Neural progenitor cell (in vitro differentiated cells): ENCODE measurements around the gene PLA2G4F. TPM values are rescaled to one million over a fixed set of nuclear protein-coding genes. Genes with fewer than 3 reads are reported as not detected.

ENCODE experiments used
- DNase-seq: peaks from one replicate; pipeline ENCODE4 v3.0.0-alpha.2; 2016; ENCODE audit warnings: low spot score
- H2AFZ ChIP-seq: fragments of 200-600 bp; sonication (generic); replicated peaks from 2 replicates; pipeline ENCODE4 v1.6.1; 2016; ENCODE audit warnings: antibody characterized with exemption
- H3F3A ChIP-seq: fragments of 200-600 bp; sonication (generic); 2 replicates; pipeline ENCODE4 v1.6.1; 2016; ENCODE audit warnings: antibody characterized with exemption, low read depth
- H3K27ac ChIP-seq: fragments of 200-600 bp; sonication (generic); 2 replicates; pipeline ENCODE4 v1.5.1; 2016; ENCODE audit warnings: mild to moderate bottlenecking
- H3K27me3 ChIP-seq: fragments of 200-600 bp; sonication (generic); 2 replicates; pipeline ENCODE4 v1.6.1; 2016; ENCODE audit warnings: mild to moderate bottlenecking, moderate library complexity
- H3K36me3 ChIP-seq: fragments of 200-600 bp; sonication (generic); 2 replicates; pipeline ENCODE4 v1.5.1; 2016
- H3K4me1 ChIP-seq: fragments of 200-600 bp; sonication (generic); 2 replicates; pipeline ENCODE4 v1.6.1; 2016; ENCODE audit warnings: mixed run types
- H3K4me2 ChIP-seq: fragments of 200-600 bp; sonication (generic); 2 replicates; pipeline ENCODE4 v1.6.1; 2016
- H3K4me3 ChIP-seq: fragments of 200-600 bp; sonication (generic); 2 replicates; pipeline ENCODE4 v1.5.1; 2016
- H3K79me2 ChIP-seq: fragments of 200-600 bp; sonication (generic); 2 replicates; pipeline ENCODE4 v1.6.1; 2016; ENCODE audit warnings: low read depth
- H3K9ac ChIP-seq: fragments of 200-600 bp; sonication (generic); 2 replicates; pipeline ENCODE4 v1.6.1; 2016
- H3K9me3 ChIP-seq: fragments of 200-600 bp; sonication (generic); 2 replicates; pipeline ENCODE4 v1.5.1; 2016; ENCODE audit warnings: low read depth
- H4K20me1 ChIP-seq: fragments of 200-600 bp; sonication (generic); 2 replicates; pipeline ENCODE4 v1.6.1; 2016; ENCODE audit warnings: low read depth
- H3K27ac Mint-ChIP-seq: 3 replicates; pipeline ENCODE4 v1.8.0; 2021; ENCODE audit warnings: mixed read lengths
- H3K27me3 Mint-ChIP-seq: 2 replicates; pipeline ENCODE4 v1.8.0; 2022; ENCODE audit warnings: low read depth, mild to moderate bottlenecking, inconsistent platforms, moderate library complexity, mixed read lengths; ENCODE audit not compliant: insufficient read depth
- H3K36me3 Mint-ChIP-seq: 3 replicates; pipeline ENCODE4 v1.8.0; 2021; ENCODE audit warnings: mixed read lengths
- H3K4me1 Mint-ChIP-seq: 3 replicates; pipeline ENCODE4 v1.8.0; 2021; ENCODE audit warnings: mixed read lengths
- H3K4me3 Mint-ChIP-seq: 3 replicates; pipeline ENCODE4 v1.8.0; 2021; ENCODE audit warnings: mild to moderate bottlenecking, moderate library complexity, mixed read lengths
- H3K9me3 Mint-ChIP-seq: 3 replicates; pipeline ENCODE4 v1.8.0; 2020; ENCODE audit warnings: mixed read lengths
- EZH2 ChIP-seq: fragments of 200-600 bp; sonication (generic); IDR thresholded peaks from 2 replicates; pipeline ENCODE4 v1.6.1; 2017; ENCODE audit warnings: antibody characterized with exemption, mild to moderate bottlenecking, moderate library complexity
- EZH2phosphoT487 ChIP-seq: fragments of 200-600 bp; sonication (generic); IDR thresholded peaks from 2 replicates; pipeline ENCODE4 v1.6.1; 2017; ENCODE audit warnings: antibody characterized with exemption
- total RNA-seq: library from RNA; depleted of rRNA; stranded (reverse); fragments of >200 nt; gene quantifications from 2 replicates; pipeline ENCODE4 v1.2.3, GENCODE V29; 2015; ENCODE audit warnings: low replicate concordance
- TF ChIP-seq, protein P1 (sequence below): fragments of 200-600 bp; sonication (generic); IDR thresholded peaks from 2 replicates; pipeline ENCODE4 v1.5.1; 2017; ENCODE audit warnings: antibody characterized with exemption, mild to moderate bottlenecking

The PLA2G4F gene
- total RNA-seq, 1 donor from 2014 or later, result not detected

DNA sequence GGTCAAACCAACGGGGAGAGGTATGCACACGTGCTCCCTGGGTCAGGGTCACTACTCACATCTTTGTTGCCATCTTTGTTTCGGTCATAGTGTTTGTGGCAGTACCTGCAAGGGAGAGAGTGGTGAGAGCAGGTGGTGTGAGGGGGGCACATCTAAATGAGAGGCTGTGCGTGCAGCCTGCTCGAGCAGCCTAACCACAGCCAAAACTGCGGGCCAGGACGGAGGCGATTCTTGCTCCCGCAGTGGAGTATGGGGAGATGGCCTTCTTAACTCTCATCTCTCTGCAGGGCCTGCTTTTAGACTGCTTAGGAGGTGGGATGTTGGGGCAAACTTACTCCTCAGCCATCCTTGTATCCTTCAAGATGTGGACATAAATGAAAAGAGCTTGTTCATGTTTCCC is 6.9 kb upstream of the PLA2G4F start:
- H3K27me3 Mint-ChIP-seq, result no peaks in the 10 kb centered on the region
- peaks cover 4% of the 10 kb centered on the region for H3K36me3 ChIP-seq
- no peaks in the 10 kb centered on the region for H4K20me1 ChIP-seq
- no peak overlapping the region for H3K9ac ChIP-seq
- peaks cover 38% of the 10 kb centered on the region for H3K36me3 Mint-ChIP-seq
- H3K27ac ChIP-seq, result no peak overlapping the region
- no peak overlapping the region for H2AFZ ChIP-seq
- H3K4me1 ChIP-seq, result no peaks in the 10 kb centered on the region
- TF ChIP-seq, protein P1, sequence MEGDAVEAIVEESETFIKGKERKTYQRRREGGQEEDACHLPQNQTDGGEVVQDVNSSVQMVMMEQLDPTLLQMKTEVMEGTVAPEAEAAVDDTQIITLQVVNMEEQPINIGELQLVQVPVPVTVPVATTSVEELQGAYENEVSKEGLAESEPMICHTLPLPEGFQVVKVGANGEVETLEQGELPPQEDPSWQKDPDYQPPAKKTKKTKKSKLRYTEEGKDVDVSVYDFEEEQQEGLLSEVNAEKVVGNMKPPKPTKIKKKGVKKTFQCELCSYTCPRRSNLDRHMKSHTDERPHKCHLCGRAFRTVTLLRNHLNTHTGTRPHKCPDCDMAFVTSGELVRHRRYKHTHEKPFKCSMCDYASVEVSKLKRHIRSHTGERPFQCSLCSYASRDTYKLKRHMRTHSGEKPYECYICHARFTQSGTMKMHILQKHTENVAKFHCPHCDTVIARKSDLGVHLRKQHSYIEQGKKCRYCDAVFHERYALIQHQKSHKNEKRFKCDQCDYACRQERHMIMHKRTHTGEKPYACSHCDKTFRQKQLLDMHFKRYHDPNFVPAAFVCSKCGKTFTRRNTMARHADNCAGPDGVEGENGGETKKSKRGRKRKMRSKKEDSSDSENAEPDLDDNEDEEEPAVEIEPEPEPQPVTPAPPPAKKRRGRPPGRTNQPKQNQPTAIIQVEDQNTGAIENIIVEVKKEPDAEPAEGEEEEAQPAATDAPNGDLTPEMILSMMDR, result no peak
- TF ChIP-seq EZH2, result no peak
- no peak for TF ChIP-seq EZH2phosphoT487
- no peak overlapping the region for H3K4me3 Mint-ChIP-seq
- no peaks in the 10 kb centered on the region for H3K9me3 Mint-ChIP-seq
- no peak overlapping the region for H3K27ac Mint-ChIP-seq
- H3F3A ChIP-seq, result no peaks in the 10 kb centered on the region
- no peak for DNase-seq
- peaks cover 6% of the 10 kb centered on the region for H3K4me1 Mint-ChIP-seq
- H3K79me2 ChIP-seq, result no peaks in the 10 kb centered on the region
- no peak overlapping the region for H3K4me3 ChIP-seq
- no peak overlapping the region for H3K4me2 ChIP-seq
- H3K27me3 ChIP-seq, result no peaks in the 10 kb centered on the region
- H3K9me3 ChIP-seq, result no peaks in the 10 kb centered on the region

DNA sequence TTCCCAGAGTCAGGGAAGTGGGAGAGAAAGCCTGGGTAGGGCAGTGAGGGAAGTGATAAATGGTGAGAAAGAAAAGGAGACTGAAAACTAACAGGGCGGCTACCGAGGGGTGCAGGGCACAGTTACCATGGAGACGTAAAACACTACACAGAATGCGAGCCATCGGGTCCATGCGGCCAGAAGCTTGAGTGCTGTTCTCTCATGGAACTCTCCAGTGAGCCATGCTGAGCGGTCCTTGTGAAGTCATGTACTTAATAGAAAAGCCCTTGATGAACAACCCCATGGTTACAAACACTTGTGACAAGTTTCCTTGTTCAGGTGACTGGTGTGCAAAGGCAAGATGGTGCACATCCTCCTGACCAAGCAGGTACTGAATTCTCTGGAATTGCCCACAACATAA is 3.7 kb upstream of the PLA2G4F start:
- Histone ChIP-seq H3F3A (no peaks in the 10 kb centered on the region), H4K20me1 (no peaks in the 10 kb centered on the region), H3K9me3 (no peaks in the 10 kb centered on the region), H3K4me3 (no peak overlapping the region), H3K27me3 (no peaks in the 10 kb centered on the region), H3K4me1 (no peaks in the 10 kb centered on the region), H2AFZ (no peak overlapping the region), H3K4me2 (no peak overlapping the region), H3K79me2 (no peaks in the 10 kb centered on the region), H3K36me3 (peaks cover 4% of the 10 kb centered on the region), H3K9ac (no peak overlapping the region), H3K27ac (no peak overlapping the region)
- no peak overlapping the region for H3K27ac Mint-ChIP-seq
- H3K4me3 Mint-ChIP-seq, result no peak overlapping the region
- H3K9me3 Mint-ChIP-seq, result no peaks in the 10 kb centered on the region
- peaks cover 23% of the 10 kb centered on the region for H3K36me3 Mint-ChIP-seq
- no peak for TF ChIP-seq EZH2
- TF ChIP-seq, protein P1, result no peak
- no peak for TF ChIP-seq EZH2phosphoT487
- H3K27me3 Mint-ChIP-seq, result peaks cover 2% of the 10 kb centered on the region
- peaks cover 6% of the 10 kb centered on the region for H3K4me1 Mint-ChIP-seq
- DNase-seq, result no peak

DNA sequence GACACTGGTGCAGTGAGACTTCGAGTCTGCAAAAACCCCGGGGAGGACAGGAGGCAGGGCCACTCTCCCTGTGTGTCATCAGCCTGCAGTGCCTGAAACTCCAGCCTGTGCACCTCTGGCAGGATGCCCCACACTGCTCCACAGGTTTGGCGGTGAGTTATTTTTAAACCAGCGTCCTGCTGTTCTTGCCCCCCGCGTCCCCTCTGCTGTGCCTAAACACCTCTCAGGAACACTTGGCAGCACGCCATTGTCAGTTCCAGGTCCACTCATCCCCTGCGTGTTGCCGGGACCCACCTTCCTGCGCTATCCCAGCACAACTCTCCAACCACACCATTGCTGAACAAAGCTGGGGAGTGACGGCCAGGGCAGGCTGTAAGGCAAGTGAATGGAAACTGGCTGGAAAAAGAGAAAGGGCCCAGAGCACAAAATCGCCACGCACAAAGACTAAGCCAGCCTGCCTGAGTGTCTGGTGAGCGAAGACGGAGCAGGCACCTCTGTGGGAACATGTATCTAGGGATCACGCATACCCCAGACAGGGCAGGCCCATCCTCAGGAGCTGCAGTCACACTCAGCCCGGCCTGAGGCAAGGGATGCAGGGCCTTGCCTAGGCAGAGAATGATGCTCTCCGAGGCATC is 3.1 kb upstream of the PLA2G4F start:
- Mint-ChIP-seq H3K4me3 (no peak overlapping the region), H3K27ac (no peak overlapping the region), H3K9me3 (no peaks in the 10 kb centered on the region), H3K4me1 (peaks cover 6% of the 10 kb centered on the region), H3K36me3 (peaks cover 23% of the 10 kb centered on the region), H3K27me3 (peaks cover 4% of the 10 kb centered on the region)
- peaks cover 4% of the 10 kb centered on the region for H3K36me3 ChIP-seq
- no peaks in the 10 kb centered on the region for H3K27me3 ChIP-seq
- no peaks in the 10 kb centered on the region for H3K79me2 ChIP-seq
- H3K4me1 ChIP-seq, result no peaks in the 10 kb centered on the region
- H3F3A ChIP-seq, result no peaks in the 10 kb centered on the region
- H3K9me3 ChIP-seq, result no peaks in the 10 kb centered on the region
- no peak overlapping the region for H2AFZ ChIP-seq
- H4K20me1 ChIP-seq, result no peaks in the 10 kb centered on the region
- no peak overlapping the region for H3K27ac ChIP-seq
- no peak for DNase-seq
- H3K4me2 ChIP-seq, result no peak overlapping the region
- H3K4me3 ChIP-seq, result no peak overlapping the region
- TF ChIP-seq EZH2 (no peak), EZH2phosphoT487 (no peak)
- TF ChIP-seq, protein P1, result no peak
- H3K9ac ChIP-seq, result no peak overlapping the region
